Ovary (tissue), 9 donors: ENCODE measurements around the gene RNF217. TPM values are rescaled to one million over a fixed set of nuclear protein-coding genes. Genes with fewer than 3 reads are reported as not detected.

Source experiments
- DNase-seq, 5 donors: peaks; one replicate each; pipeline ENCODE4 v3.0.0-alpha.2; 2019 to 2020
- H3K27ac ChIP-seq, 2 donors: fragments of 200-600 bp; one replicate each; pipeline versions ENCODE4 v1.5.1 to v1.8.0; 2019 to 2022
- H3K27me3 ChIP-seq: fragments of 200-600 bp; one replicate; pipeline ENCODE4 v1.8.0; 2022
- H3K36me3 ChIP-seq: fragments of 200-600 bp; sonication (generic); one replicate; pipeline ENCODE4 v1.5.1; 2019
- H3K4me1 ChIP-seq: one replicate; pipeline ENCODE4 v1.8.1; 2013; ENCODE audit warnings: mild to moderate bottlenecking, moderate library complexity; ENCODE audit not compliant: insufficient read depth
- H3K4me3 ChIP-seq: fragments of 200-600 bp; sonication (generic); one replicate; pipeline ENCODE4 v1.5.1; 2017
- H3K9me3 ChIP-seq, 2 donors: fragments of 200-600 bp in 1 of 2; sonication (generic) in 1 of 2; one replicate each; pipeline versions ENCODE4 v1.5.1 to v1.8.1; 2013 to 2019; ENCODE audit warnings: mild to moderate bottlenecking in 1 of 2, moderate library complexity in 1 of 2
- CTCF ChIP-seq, 3 donors: fragments of 450-650 bp in 2 of 3; fragments of 200-600 bp in 1 of 3; IDR thresholded peaks; one replicate each; pipeline versions ENCODE4 v1.5.1 to v1.8.0; 2016 to 2022; ENCODE audit warnings: antibody characterized with exemption in 3 of 3, mild to moderate bottlenecking in 1 of 3
- EP300 ChIP-seq: sonication (generic); formaldehyde crosslinking; IDR thresholded peaks from one replicate; pipeline ENCODE4 v1.6.1; 2017; ENCODE audit warnings: antibody characterized with exemption
- POLR2A ChIP-seq: fragments of 450-650 bp; IDR thresholded peaks from one replicate; pipeline ENCODE4 v1.6.1; 2017; ENCODE audit warnings: antibody characterized with exemption, mild to moderate bottlenecking, moderate library complexity
- WGBS, 3 donors: extraction: QIAGEN DNeasy Blood & Tissue Kit in 1 of 3; methylation state at CpG; one replicate each; pipeline versions ENCODE4 v1.1.5 to v1.1.7; 2013 to 2017; 5-methylcytosine and 5-hydroxymethylcytosine counted together
- intact Hi-C, 4 donors: fragments of 100-400 bp; cut with DNase I; formaldehyde crosslinking; loops; one replicate each; pipeline versions ENCODE4 v1.11.0 to v1.15.1; 2022 to 2023
- polyA plus RNA-seq, 2 donors: library from polyadenylated mRNA; stranded (reverse); fragments of 200-250 nt in 1 of 2; fragments of 350-450 nt in 1 of 2; fragmentation: Illumina TruSeq in 1 of 2; extraction: RNeasy Lipid Tissue Mini Kit (QIAGEN cat#74804) in 1 of 2; gene quantifications; one replicate each; pipeline ENCODE4 v1.2.3, GENCODE V29; 2013 to 2014
- total RNA-seq, 7 donors: library from RNA; depleted of rRNA in 2 of 7; stranded (reverse); fragments of >200 nt in 2 of 7; fragmentation: NEBNext Ultra II Directional in 3 of 7; extraction: Animal tissue kit (Norgen Biotek cat#: 25700) in 3 of 7; gene quantifications; one replicate each; pipeline versions ENCODE4 v1.1.0 to v1.2.4, GENCODE V29; 2016 to 2023
- donor health status: DM: no; HTN: no; CAD: no; lungs with moderate emphysema.
- donor health status: DM: no; HTN: no; CAD: no.
- donor health status: Bipolar disorder and iron deficiency.
- donor health status: DM: yes; HTN: yes; CAD: no.
- donor health status: DM: no; HTN: no; CAD: no.
- donor health status: DM: yes; HTN: yes; CAD: no.

The RNF217 gene
- total and polyA plus RNA-seq, 9 donors, result 5.8 to 40.4 (median 33.6) TPM

DNA sequence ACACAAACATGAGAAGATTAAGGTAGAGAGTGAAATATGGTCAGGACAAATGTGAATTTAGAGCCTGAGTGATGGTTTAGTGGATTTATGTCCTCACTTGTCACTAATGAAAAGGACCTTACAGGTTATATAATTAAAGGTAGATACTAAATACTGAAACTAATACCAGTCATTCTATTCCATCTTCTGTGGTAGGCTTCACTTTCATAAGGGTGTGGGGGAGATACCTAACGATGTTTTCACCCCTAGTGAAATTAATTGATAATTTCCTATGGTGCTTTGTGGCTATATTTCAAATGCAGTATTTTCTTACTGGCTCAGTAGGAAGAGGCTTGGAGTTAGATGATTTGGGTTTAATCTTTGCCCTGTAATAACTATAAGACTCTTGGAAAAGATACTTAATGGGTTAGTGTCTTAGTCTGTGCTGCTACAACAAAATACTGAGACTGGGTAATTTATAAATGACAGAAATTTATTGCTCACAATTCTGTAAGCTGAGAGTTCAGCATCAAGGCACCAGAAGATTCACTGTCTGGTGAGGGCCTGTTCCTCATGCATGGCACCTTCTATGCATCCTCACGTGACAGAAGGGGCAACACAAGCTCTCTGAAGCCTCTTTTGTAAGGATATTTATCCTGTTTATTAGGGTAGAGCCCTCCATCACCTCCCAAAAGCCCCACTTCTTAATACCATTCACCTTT is 21.3 kb downstream of the RNF217 start:
- H3K27ac ChIP-seq, result no peak overlapping the region
- no peaks in the 10 kb centered on the region for H3K36me3 ChIP-seq
- 93 to 96% (median 93%) methylated on average over 2 of the region's 2 CpGs for WGBS, 3 donors
- DNase-seq, result no peak
- peaks cover 0 to 5% of the 10 kb centered on the region in 2 donors for H3K9me3 ChIP-seq
- no peak overlapping the region for H3K4me3 ChIP-seq
- intact Hi-C loops, result no loop called here
- H3K27me3 ChIP-seq, result no peaks in the 10 kb centered on the region
- peaks cover 2% of the 10 kb centered on the region for H3K4me1 ChIP-seq
- no peak for TF ChIP-seq EP300
- TF ChIP-seq CTCF (IDR thresholded peaks at IDR 0.05), result no peak
- no peak for TF ChIP-seq POLR2A

GRCh38 chr6:124984668-124985338 is 22.6 kb downstream of the RNF217 start:
- no peak overlapping the region for H3K4me3 ChIP-seq
- intact Hi-C loops, result no loop called here
- WGBS, 3 donors, result 96 to 99% (median 98%) methylated on average over 1 of the region's 1 CpG
- TF ChIP-seq EP300 (no peak), CTCF (IDR thresholded peaks at IDR 0.05) (no peak), POLR2A (no peak)
- H3K9me3 ChIP-seq, result no peaks in the 10 kb centered on the region
- no peak overlapping the region for H3K27ac ChIP-seq
- no peaks in the 10 kb centered on the region for H3K36me3 ChIP-seq
- no peak for DNase-seq
- H3K4me1 ChIP-seq, result peaks cover 2% of the 10 kb centered on the region
- no peaks in the 10 kb centered on the region for H3K27me3 ChIP-seq

DNA sequence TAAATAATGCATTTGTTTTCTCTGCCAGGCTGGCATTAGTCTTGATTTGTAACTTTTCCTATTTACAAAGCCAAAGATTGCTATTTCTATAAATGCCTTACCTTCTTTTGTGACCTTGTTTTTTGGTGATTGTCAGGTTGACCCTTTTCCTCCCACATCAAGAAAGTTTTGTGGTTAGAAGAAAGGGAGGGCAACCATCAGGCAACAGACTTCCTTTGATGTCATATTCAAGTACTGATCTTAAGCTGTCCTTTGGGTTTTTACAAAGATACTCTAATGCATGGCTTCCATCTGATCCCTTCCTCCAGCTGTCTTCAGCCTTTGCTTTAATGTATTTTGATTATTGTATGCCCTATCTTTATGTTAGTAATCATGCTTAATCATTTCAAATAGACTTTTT is 23.9 kb downstream of the RNF217 start:
- H3K36me3 ChIP-seq, result no peaks in the 10 kb centered on the region
- intact Hi-C loops, result no loop called here
- H3K27ac ChIP-seq, result no peak overlapping the region
- no peaks in the 10 kb centered on the region for H3K27me3 ChIP-seq
- H3K4me3 ChIP-seq, result no peak overlapping the region
- TF ChIP-seq EP300 (no peak), POLR2A (no peak), CTCF (IDR thresholded peaks at IDR 0.05) (no peak)
- H3K9me3 ChIP-seq, result no peaks in the 10 kb centered on the region
- peaks cover 2% of the 10 kb centered on the region for H3K4me1 ChIP-seq
- no peak for DNase-seq

DNA sequence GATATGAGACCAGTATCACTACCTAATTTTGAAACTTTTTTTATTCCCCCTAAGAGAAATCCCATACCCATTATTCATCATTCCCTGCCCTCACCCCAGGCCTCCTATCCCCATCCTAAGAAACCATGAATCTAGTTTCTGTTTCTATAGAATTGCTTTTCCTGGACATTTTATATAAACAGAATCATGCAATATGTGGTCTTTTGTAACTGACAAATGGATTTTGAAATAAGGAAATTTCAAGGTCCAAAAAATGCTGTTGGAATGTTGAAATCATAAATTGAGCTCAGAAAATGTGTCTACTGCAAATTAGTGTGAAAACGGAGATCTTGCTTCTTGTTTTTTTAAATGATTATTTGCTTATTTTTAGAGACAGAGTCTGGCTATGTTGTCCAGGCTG is 25.1 kb downstream of the RNF217 start:
- Histone ChIP-seq H3K27ac (no peak overlapping the region), H3K36me3 (no peaks in the 10 kb centered on the region), H3K4me3 (no peak overlapping the region), H3K4me1 (peaks cover 2% of the 10 kb centered on the region), H3K9me3 (no peaks in the 10 kb centered on the region), H3K27me3 (no peaks in the 10 kb centered on the region)
- intact Hi-C loops, result no loop called here
- DNase-seq, result no peak
- TF ChIP-seq CTCF (IDR thresholded peaks at IDR 0.05) (no peak), EP300 (no peak), POLR2A (no peak)
- WGBS, 3 donors, result 66 to 74% (median 69%) methylated on average over 1 of the region's 1 CpG
